Prostate gland (tissue), 2 donors: ENCODE data around the gene RPL18.

Source experiments
- POLR2A ChIP-seq: fragments of 450-650 bp; IDR thresholded peaks from one replicate; pipeline ENCODE4 v1.6.1; 2016; ENCODE audit warnings: antibody characterized with exemption, mild to moderate bottlenecking
- TF ChIP-seq, protein P1 (sequence below), 4 experiments: fragments of 200-600 bp in 2 of 4; fragments of 450-650 bp in 2 of 4; sonication (generic) in 2 of 4; IDR thresholded peaks; 1 replicate in 3 of 4; 2 replicates in 1 of 4; pipeline ENCODE4 v1.5.1; 2016 to 2019; ENCODE audit warnings: antibody characterized with exemption in 4 of 4, mild to moderate bottlenecking in 2 of 4, moderate library complexity in 2 of 4

DNA sequence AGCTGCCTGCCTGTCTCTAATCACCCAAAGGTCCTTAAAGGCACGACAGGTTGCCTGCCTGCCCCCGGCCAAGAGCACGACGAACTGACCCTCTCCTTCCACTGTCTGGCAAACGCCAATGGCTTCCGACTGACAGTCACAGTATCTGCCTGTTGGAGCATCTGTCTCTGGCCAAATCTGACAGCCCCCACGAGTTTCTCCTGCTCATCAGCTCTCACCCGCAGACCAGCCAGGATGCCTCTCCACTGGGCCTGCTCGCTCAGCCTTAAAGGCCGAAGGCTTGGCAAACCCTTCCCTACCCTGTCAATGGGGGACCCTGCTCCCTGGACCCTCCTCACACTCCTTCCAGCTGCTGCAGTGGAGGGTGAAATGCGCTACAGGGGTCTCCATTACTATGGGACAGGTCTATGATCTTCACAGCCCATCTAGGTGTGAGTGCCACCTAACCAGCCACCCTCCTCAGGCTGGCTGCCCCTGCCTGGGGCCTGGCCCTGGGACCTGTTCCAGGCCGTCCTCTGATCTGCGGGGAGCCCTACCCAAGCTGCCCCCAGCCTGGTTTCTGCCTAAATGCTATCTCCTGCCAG, 5.0 kb downstream of the RPL18 start:
- TF ChIP-seq POLR2A: no peak
- TF ChIP-seq, protein P1, sequence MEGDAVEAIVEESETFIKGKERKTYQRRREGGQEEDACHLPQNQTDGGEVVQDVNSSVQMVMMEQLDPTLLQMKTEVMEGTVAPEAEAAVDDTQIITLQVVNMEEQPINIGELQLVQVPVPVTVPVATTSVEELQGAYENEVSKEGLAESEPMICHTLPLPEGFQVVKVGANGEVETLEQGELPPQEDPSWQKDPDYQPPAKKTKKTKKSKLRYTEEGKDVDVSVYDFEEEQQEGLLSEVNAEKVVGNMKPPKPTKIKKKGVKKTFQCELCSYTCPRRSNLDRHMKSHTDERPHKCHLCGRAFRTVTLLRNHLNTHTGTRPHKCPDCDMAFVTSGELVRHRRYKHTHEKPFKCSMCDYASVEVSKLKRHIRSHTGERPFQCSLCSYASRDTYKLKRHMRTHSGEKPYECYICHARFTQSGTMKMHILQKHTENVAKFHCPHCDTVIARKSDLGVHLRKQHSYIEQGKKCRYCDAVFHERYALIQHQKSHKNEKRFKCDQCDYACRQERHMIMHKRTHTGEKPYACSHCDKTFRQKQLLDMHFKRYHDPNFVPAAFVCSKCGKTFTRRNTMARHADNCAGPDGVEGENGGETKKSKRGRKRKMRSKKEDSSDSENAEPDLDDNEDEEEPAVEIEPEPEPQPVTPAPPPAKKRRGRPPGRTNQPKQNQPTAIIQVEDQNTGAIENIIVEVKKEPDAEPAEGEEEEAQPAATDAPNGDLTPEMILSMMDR (IDR thresholded peaks at IDR 0.05): no peak
